Measurements from ENCODE around the gene PELI3.
"Not testable (repeated sequence)": the region's sequence is repeated elsewhere in the genome, so short reads cannot be mapped to it uniquely, and the experiment has no call there.

The PELI3 gene

GRCh38 chr11:66462911-66463310 is 3.8 kb upstream of the PELI3 start:
- no peak overlapping the region for H3K9ac ChIP-seq (ENCODE audit: low read depth, low read length, poor library complexity)
- H2AFZ ChIP-seq (ENCODE audit: low read length): no peak overlapping the region
- no peak overlapping the region for H3K4me3 ChIP-seq (ENCODE audit: low read length in 2 of 2)
- no peak overlapping the region for H3K23ac ChIP-seq (ENCODE audit: low read depth, low read length, poor library complexity)
- H3K4me1 ChIP-seq (ENCODE audit: control insufficient read depth in 2 of 2, insufficient read depth in 1 of 2, low read depth in 1 of 2, low read length in 2 of 2): peaks cover 7 to 8% of the 10 kb centered on the region in 2 donors
- H2AK5ac ChIP-seq (ENCODE audit: low read depth, low read length): no peak overlapping the region
- H4K8ac ChIP-seq (ENCODE audit: low read depth, low read length): no peak overlapping the region
- H2BK120ac ChIP-seq (ENCODE audit: low read depth, low read length): no peak overlapping the region
- no peak overlapping the region for H3K14ac ChIP-seq (ENCODE audit: low read length)
- H4K91ac ChIP-seq (ENCODE audit: low read depth, low read length, poor library complexity): no peak overlapping the region
- DNase-seq (ENCODE audit: low spot score): no peak
- no peak overlapping the region for H2BK5ac ChIP-seq (ENCODE audit: low read length)
- H3K9me3 ChIP-seq (replicated peaks in 1 of 2; ENCODE audit: control insufficient read depth in 2 of 2, insufficient read depth in 1 of 2, low read depth in 1 of 2, low read length in 2 of 2): peaks cover 0 to 2% of the 10 kb centered on the region in 2 donors
- H3K36me3 ChIP-seq (replicated peaks in 1 of 2; ENCODE audit: control insufficient read depth in 2 of 2, insufficient read depth in 2 of 2, low read length in 2 of 2): no peaks in the 10 kb centered on the region
- no peak overlapping the region for H3K27ac ChIP-seq (replicated peaks; ENCODE audit: low read length)
- H3K4ac ChIP-seq (ENCODE audit: low read length): no peak overlapping the region
- H3K27me3 ChIP-seq (ENCODE audit: control insufficient read depth in 3 of 3, insufficient read depth in 3 of 3, low read depth in 1 of 3, low read length in 3 of 3): no peaks in the 10 kb centered on the region
- H2BK12ac ChIP-seq (ENCODE audit: low read length): no peak overlapping the region
- no peak overlapping the region for H3K18ac ChIP-seq (ENCODE audit: low read length)
- no peak overlapping the region for H3K4me2 ChIP-seq (ENCODE audit: insufficient read depth, low read length, poor library complexity, severe bottlenecking)
- WGBS, 2 donors (ENCODE audit: extremely low coverage in 2 of 2, insufficient read length in 2 of 2, insufficient replicate concordance in 1 of 2): no CpG with 5 or more reads among the region's 3 CpGs
- H3K79me1 ChIP-seq (ENCODE audit: low read depth, low read length): no peaks in the 10 kb centered on the region
- H2BK15ac ChIP-seq (ENCODE audit: low read length): no peak overlapping the region

GRCh38 chr11:66464116-66464515 is 2.6 kb upstream of the PELI3 start:
- not testable (repeated sequence) for H2BK12ac ChIP-seq (ENCODE audit: low read length)

GRCh38 chr11:66464916-66465315 is 1.8 kb upstream of the PELI3 start:
- Histone ChIP-seq H3K9me3 (replicated peaks in 1 of 2; ENCODE audit: control insufficient read depth in 2 of 2, insufficient read depth in 1 of 2, low read depth in 1 of 2, low read length in 2 of 2) (peaks cover 0 to 2% of the 10 kb centered on the region in 2 donors), H4K8ac (ENCODE audit: low read depth, low read length) (peak overlapping the region; percentile 52), H3K18ac (ENCODE audit: low read length) (peak overlapping the region; percentile 22), H2BK120ac (ENCODE audit: low read depth, low read length) (no peak overlapping the region), H3K27me3 (ENCODE audit: control insufficient read depth in 3 of 3, insufficient read depth in 3 of 3, low read depth in 1 of 3, low read length in 3 of 3) (no peaks in the 10 kb centered on the region), H3K27ac (replicated peaks; ENCODE audit: low read length) (peak overlapping the region; percentile 16), H3K4me1 (ENCODE audit: control insufficient read depth in 2 of 2, insufficient read depth in 1 of 2, low read depth in 1 of 2, low read length in 2 of 2) (peaks cover 11 to 22% of the 10 kb centered on the region in 2 donors), H3K23ac (ENCODE audit: low read depth, low read length, poor library complexity) (no peak overlapping the region), H3K36me3 (replicated peaks in 1 of 2; ENCODE audit: control insufficient read depth in 2 of 2, insufficient read depth in 2 of 2, low read length in 2 of 2) (peaks cover 2 to 10% of the 10 kb centered on the region in 2 donors), H3K4me2 (ENCODE audit: insufficient read depth, low read length, poor library complexity, severe bottlenecking) (no peak overlapping the region), H2BK5ac (ENCODE audit: low read length) (peak overlapping the region; percentile 59), H3K9ac (ENCODE audit: low read depth, low read length, poor library complexity) (peak overlapping the region; percentile 7), H2AFZ (ENCODE audit: low read length) (no peak overlapping the region), H3K14ac (ENCODE audit: low read length) (no peak overlapping the region), H3K79me1 (ENCODE audit: low read depth, low read length) (no peaks in the 10 kb centered on the region), H3K4ac (ENCODE audit: low read length) (no peak overlapping the region), H2BK15ac (ENCODE audit: low read length) (no peak overlapping the region), H2BK12ac (ENCODE audit: low read length) (peak overlapping the region; percentile 77), H3K4me3 (ENCODE audit: low read length in 2 of 2) (no peak overlapping the region), H4K91ac (ENCODE audit: low read depth, low read length, poor library complexity) (no peak overlapping the region), H2AK5ac (ENCODE audit: low read depth, low read length) (peak overlapping the region; percentile 20)
- no CpG with 5 or more reads among the region's 1 CpG for WGBS, 2 donors (ENCODE audit: extremely low coverage in 2 of 2, insufficient read length in 2 of 2, insufficient replicate concordance in 1 of 2)
- DNase-seq (ENCODE audit: low spot score): no peak

More at GRCh38 chr11:66464116-66464515, 2.6 kb upstream of the PELI3 start:
- H2AFZ ChIP-seq (ENCODE audit: low read length); H3K14ac ChIP-seq (ENCODE audit: low read length); H2AK5ac ChIP-seq (ENCODE audit: low read depth, low read length); H3K4me2 ChIP-seq (ENCODE audit: insufficient read depth, low read length, poor library complexity, severe bottlenecking); DNase-seq (ENCODE audit: low spot score); H3K36me3 ChIP-seq (replicated peaks in 1 of 2; ENCODE audit: control insufficient read depth in 2 of 2, insufficient read depth in 2 of 2, low read length in 2 of 2); H2BK5ac ChIP-seq (ENCODE audit: low read length); H3K27ac ChIP-seq (replicated peaks; ENCODE audit: low read length); H3K18ac ChIP-seq (ENCODE audit: low read length); H2BK15ac ChIP-seq (ENCODE audit: low read length); H3K4me3 ChIP-seq (ENCODE audit: low read length in 2 of 2); H3K4ac ChIP-seq (ENCODE audit: low read length); H3K9me3 ChIP-seq (replicated peaks in 1 of 2; ENCODE audit: control insufficient read depth in 2 of 2, insufficient read depth in 1 of 2, low read depth in 1 of 2, low read length in 2 of 2); H3K23ac ChIP-seq (ENCODE audit: low read depth, low read length, poor library complexity); H3K27me3 ChIP-seq (ENCODE audit: control insufficient read depth in 3 of 3, insufficient read depth in 3 of 3, low read depth in 1 of 3, low read length in 3 of 3); H4K8ac ChIP-seq (ENCODE audit: low read depth, low read length); H4K91ac ChIP-seq (ENCODE audit: low read depth, low read length, poor library complexity); H3K9ac ChIP-seq (ENCODE audit: low read depth, low read length, poor library complexity); H2BK120ac ChIP-seq (ENCODE audit: low read depth, low read length); H3K79me1 ChIP-seq (ENCODE audit: low read depth, low read length): not testable (repeated sequence)
- H3K4me1 ChIP-seq (ENCODE audit: control insufficient read depth in 2 of 2, insufficient read depth in 1 of 2, low read depth in 1 of 2, low read length in 2 of 2): peaks cover 11 to 16% of the 10 kb centered on the region in 2 donors
- no CpG with 5 or more reads among the region's 5 CpGs for WGBS, 2 donors (ENCODE audit: extremely low coverage in 2 of 2, insufficient read length in 2 of 2, insufficient replicate concordance in 1 of 2)

- no peaks in the 10 kb centered on the region for H3K27me3 ChIP-seq (ENCODE audit: control insufficient read depth in 3 of 3, insufficient read depth in 3 of 3, low read depth in 1 of 3, low read length in 3 of 3)
- WGBS, 2 donors (ENCODE audit: extremely low coverage in 2 of 2, insufficient read length in 2 of 2, insufficient replicate concordance in 1 of 2): no CpG with 5 or more reads among the region's 19 CpGs
- peak overlapping the region; percentile 22 for H3K18ac ChIP-seq (ENCODE audit: low read length)
- H2BK120ac ChIP-seq (ENCODE audit: low read depth, low read length): no peak overlapping the region
- H3K4me3 ChIP-seq (ENCODE audit: low read length in 2 of 2): peak overlapping the region; percentile 68 to 80
- peak overlapping the region; percentile 20 for H2AK5ac ChIP-seq (ENCODE audit: low read depth, low read length)
- H2AFZ ChIP-seq (ENCODE audit: low read length): peak overlapping the region; percentile 99
- no peak for DNase-seq (ENCODE audit: low spot score)
- peak overlapping the region; percentile 59 for H2BK5ac ChIP-seq (ENCODE audit: low read length)
- H3K23ac ChIP-seq (ENCODE audit: low read depth, low read length, poor library complexity): no peak overlapping the region
- H4K91ac ChIP-seq (ENCODE audit: low read depth, low read length, poor library complexity): no peak overlapping the region
- H3K4me1 ChIP-seq (ENCODE audit: control insufficient read depth in 2 of 2, insufficient read depth in 1 of 2, low read depth in 1 of 2, low read length in 2 of 2): peaks cover 13 to 26% of the 10 kb centered on the region in 2 donors
- H3K79me1 ChIP-seq (ENCODE audit: low read depth, low read length): no peaks in the 10 kb centered on the region
- H3K9ac ChIP-seq (ENCODE audit: low read depth, low read length, poor library complexity): peak overlapping the region; percentile 78
- no peak overlapping the region for H2BK15ac ChIP-seq (ENCODE audit: low read length)
- H3K9me3 ChIP-seq (replicated peaks in 1 of 2; ENCODE audit: control insufficient read depth in 2 of 2, insufficient read depth in 1 of 2, low read depth in 1 of 2, low read length in 2 of 2): peaks cover 0 to 2% of the 10 kb centered on the region in 2 donors
- no peak overlapping the region for H3K14ac ChIP-seq (ENCODE audit: low read length)
- peaks cover 2 to 16% of the 10 kb centered on the region in 2 donors for H3K36me3 ChIP-seq (replicated peaks in 1 of 2; ENCODE audit: control insufficient read depth in 2 of 2, insufficient read depth in 2 of 2, low read length in 2 of 2)
- peak overlapping the region; percentile 16 for H3K27ac ChIP-seq (replicated peaks; ENCODE audit: low read length)
- H3K4ac ChIP-seq (ENCODE audit: low read length): no peak overlapping the region
- peak overlapping the region; percentile 77 for H2BK12ac ChIP-seq (ENCODE audit: low read length)
- H3K4me2 ChIP-seq (ENCODE audit: insufficient read depth, low read length, poor library complexity, severe bottlenecking): peak overlapping the region; percentile 92
- no peak overlapping the region for H4K8ac ChIP-seq (ENCODE audit: low read depth, low read length)
Observed at GRCh38 chr11:66465373-66466224, 1.1 kb upstream of the PELI3 start.
